ENCODE measurements around the gene ABCD1. TPM values are rescaled to one million over a fixed set of nuclear protein-coding genes. Genes with fewer than 3 reads are reported as not detected.

Gene ABCD1
- total RNA-seq, 1 experiment from 2014 or later = 14.4 TPM

DNA sequence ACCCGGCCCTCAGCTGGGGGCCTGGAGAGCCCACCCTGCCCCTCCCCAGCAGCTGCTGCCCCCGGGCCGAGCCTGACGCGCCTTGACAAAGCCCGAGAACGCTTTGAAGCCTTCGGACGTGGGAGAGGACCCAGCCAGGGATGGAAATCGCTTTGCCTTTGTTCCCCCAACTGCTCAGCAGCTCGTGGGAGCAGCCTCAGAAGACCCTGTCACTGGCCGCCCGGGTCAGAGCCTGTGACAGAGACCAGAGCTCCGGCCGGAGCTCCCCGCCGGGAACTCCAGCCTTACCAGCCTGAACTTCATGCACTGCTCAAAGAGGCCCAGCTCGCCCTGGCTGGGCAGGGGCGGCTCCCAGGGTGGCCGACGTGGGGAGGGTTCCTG, 39.5 kb upstream of the ABCD1 start:
- H3K36me3 Mint-ChIP-seq (ENCODE audit: insufficient read depth, unreplicated experiment) = peaks cover 19% of the 10 kb centered on the region
- DNase-seq = no peak
- TF ChIP-seq, protein P1, sequence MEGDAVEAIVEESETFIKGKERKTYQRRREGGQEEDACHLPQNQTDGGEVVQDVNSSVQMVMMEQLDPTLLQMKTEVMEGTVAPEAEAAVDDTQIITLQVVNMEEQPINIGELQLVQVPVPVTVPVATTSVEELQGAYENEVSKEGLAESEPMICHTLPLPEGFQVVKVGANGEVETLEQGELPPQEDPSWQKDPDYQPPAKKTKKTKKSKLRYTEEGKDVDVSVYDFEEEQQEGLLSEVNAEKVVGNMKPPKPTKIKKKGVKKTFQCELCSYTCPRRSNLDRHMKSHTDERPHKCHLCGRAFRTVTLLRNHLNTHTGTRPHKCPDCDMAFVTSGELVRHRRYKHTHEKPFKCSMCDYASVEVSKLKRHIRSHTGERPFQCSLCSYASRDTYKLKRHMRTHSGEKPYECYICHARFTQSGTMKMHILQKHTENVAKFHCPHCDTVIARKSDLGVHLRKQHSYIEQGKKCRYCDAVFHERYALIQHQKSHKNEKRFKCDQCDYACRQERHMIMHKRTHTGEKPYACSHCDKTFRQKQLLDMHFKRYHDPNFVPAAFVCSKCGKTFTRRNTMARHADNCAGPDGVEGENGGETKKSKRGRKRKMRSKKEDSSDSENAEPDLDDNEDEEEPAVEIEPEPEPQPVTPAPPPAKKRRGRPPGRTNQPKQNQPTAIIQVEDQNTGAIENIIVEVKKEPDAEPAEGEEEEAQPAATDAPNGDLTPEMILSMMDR (IDR thresholded peaks at IDR 0.05; ENCODE audit: unreplicated experiment) = no peak
- BruUV-seq (replicated peaks) = no TSS peak
- CTCF ChIA-PET = interaction anchor here (0.7 kb wide), 1 partner anchor 11 kb away, joined by 4 read pairs; no protein-coding TSS in a partner anchor
- no peaks in the 10 kb centered on the region for H3K4me1 Mint-ChIP-seq (ENCODE audit: low read depth, unreplicated experiment)
- peaks cover 21% of the 10 kb centered on the region for H3K27me3 Mint-ChIP-seq (ENCODE audit: unreplicated experiment)
- H3K9me3 Mint-ChIP-seq (ENCODE audit: low read depth, unreplicated experiment) = no peaks in the 10 kb centered on the region
- H3K27ac Mint-ChIP-seq (ENCODE audit: unreplicated experiment) = no peak overlapping the region
- intact Hi-C loops (cut with micrococcal nuclease; ENCODE audit: unreplicated experiment) = no loop called here
- no peak overlapping the region for H3K4me3 Mint-ChIP-seq (ENCODE audit: low read depth, unreplicated experiment)

DNA sequence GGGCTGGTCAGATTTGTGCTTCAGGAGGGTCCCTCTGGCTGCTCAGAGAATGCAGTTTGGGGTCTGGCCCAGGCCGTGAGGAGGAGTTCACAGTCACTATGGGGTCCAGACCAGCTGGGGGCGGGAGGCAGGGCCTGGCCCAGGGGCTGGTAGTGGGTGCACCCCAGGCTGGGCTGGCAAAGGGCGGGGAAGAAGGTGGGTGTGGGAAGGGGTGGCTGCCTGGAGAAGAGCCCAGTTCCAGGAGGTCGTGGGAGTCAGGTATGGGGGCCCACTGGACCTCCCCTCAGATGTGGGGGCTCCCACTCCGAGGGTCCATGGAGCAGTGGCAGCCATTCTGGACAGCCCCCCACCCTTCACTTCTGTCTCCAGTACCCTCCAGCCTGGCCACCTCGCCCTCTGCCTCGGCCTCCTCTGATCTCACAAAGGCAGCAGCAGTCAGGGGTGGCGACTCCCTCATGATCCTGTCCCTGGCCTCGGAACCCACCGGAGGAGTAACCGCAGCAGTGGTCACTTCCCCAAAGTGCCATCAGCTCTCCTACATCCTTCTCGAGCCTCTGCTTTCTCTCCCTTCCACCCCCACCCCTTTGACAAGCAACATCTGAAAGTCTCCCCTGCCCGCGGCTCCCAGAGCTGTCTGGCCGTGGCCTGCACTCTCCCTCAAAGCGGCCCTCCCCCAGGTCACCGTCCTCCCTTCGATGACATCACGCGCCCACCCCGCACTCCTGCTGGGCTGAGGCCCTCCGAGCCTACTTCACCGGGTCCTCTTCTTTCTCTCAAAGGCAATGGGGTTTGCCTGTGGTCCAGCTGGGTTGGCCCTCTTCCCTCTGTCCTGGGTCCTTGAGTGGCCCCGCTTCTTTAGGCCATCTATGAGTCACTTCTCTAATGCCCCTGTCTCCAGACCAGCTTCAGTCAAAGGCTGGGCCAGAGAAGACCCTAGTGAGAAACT, 38.6 kb upstream of the ABCD1 start:
- no TSS peak for BruUV-seq (replicated peaks)
- TF ChIP-seq, protein P1 (IDR thresholded peaks at IDR 0.05; ENCODE audit: unreplicated experiment) = no peak
- H3K27ac Mint-ChIP-seq (ENCODE audit: unreplicated experiment) = no peak overlapping the region
- intact Hi-C loops (cut with micrococcal nuclease; ENCODE audit: unreplicated experiment) = no loop called here
- no peaks in the 10 kb centered on the region for H3K9me3 Mint-ChIP-seq (ENCODE audit: low read depth, unreplicated experiment)
- H3K4me1 Mint-ChIP-seq (ENCODE audit: low read depth, unreplicated experiment) = no peaks in the 10 kb centered on the region
- DNase-seq = no peak
- CTCF ChIA-PET = interaction anchor here (1.9 kb wide), 1 partner anchor 19 kb away, joined by 7 read pairs; no protein-coding TSS in a partner anchor
- peaks cover 22% of the 10 kb centered on the region for H3K36me3 Mint-ChIP-seq (ENCODE audit: insufficient read depth, unreplicated experiment)
- H3K27me3 Mint-ChIP-seq (ENCODE audit: unreplicated experiment) = peaks cover 14% of the 10 kb centered on the region
- no peak overlapping the region for H3K4me3 Mint-ChIP-seq (ENCODE audit: low read depth, unreplicated experiment)

DNA sequence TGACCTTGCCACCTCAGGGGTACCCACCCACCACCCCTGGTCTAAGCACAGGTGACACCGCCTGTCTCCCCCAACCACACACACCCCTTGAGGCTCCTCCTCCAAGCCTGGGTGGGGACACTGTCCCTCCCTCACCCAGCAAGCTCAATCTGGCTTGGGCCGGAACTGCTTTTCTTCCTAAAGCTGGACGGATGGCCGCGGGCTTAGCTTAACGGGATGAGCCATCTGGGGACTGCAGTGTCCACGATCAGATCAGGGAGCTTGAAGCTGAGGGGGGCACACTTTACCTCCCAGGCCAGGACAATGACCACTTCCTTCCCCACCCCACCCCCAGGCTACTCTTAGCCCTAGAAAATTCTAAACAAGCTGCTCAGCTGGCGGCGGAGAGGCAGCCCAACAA, 37.9 kb upstream of the ABCD1 start:
- H3K4me3 Mint-ChIP-seq (ENCODE audit: low read depth, unreplicated experiment) = no peak overlapping the region
- peaks cover 14% of the 10 kb centered on the region for H3K27me3 Mint-ChIP-seq (ENCODE audit: unreplicated experiment)
- no peak overlapping the region for H3K27ac Mint-ChIP-seq (ENCODE audit: unreplicated experiment)
- H3K36me3 Mint-ChIP-seq (ENCODE audit: insufficient read depth, unreplicated experiment) = peaks cover 22% of the 10 kb centered on the region
- no peaks in the 10 kb centered on the region for H3K4me1 Mint-ChIP-seq (ENCODE audit: low read depth, unreplicated experiment)
- intact Hi-C loops (cut with micrococcal nuclease; ENCODE audit: unreplicated experiment) = no loop called here
- H3K9me3 Mint-ChIP-seq (ENCODE audit: low read depth, unreplicated experiment) = no peaks in the 10 kb centered on the region
- CTCF ChIA-PET = interaction anchor here (1.9 kb wide), 1 partner anchor 19 kb away, joined by 7 read pairs; no protein-coding TSS in a partner anchor
- BruUV-seq (replicated peaks) = no TSS peak
- TF ChIP-seq, protein P1 (IDR thresholded peaks at IDR 0.05; ENCODE audit: unreplicated experiment) = no peak
- DNase-seq = no peak

DNA sequence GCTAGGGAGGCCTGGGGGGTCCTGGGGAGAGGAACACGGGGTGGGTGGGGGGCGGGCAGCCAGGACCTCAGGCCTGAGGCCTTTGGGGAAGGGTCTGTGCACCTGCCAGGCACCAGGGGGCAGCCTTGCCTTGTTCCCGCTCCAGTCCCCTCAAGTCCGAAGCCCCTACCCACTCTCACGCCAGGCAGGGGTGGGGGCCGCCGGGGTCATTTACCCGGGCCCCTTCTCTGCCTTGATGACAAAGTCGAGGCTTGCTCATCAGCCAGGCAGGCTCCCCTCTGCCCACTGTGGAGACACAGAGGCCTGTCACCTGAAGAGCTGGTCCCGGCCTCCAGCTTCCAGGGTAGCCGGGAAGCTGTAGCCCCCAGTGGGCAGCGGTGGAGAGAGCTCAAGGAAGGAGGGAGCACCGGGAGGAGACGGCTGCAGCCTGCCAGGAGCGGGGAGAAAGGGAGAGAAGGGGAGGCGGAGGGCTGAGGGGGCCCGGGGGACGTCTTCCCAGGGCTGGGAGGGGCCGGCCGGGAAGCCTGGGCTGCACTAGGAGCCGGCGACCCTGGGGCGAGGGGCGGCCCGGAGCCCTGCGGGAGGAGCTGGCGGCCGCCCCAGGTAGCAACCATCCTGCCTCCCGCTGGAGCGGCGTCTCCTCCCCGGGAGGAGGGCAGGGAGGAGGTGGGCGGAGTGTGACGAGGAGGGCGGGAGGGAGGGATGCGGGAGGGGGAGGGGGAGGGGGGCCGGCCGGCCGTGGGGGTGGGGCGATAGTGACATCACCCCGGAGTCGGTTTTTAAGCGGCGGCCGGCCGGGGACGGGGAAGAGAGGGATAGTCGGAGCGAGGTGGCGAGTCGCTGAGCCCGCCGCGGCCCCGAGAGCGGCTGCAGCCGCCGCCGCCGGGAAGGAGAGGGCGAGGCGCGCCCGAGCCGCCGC, 37.3 kb upstream of the ABCD1 start, which contains the start of gene SLC6A8:
SLC6A8 (plus strand) TSS at position 806 of the 919 bp plus-strand sequence. CDS start 649 bp downstream, outside the sequence.
- no peaks in the 10 kb centered on the region for H3K4me1 Mint-ChIP-seq (ENCODE audit: low read depth, unreplicated experiment)
- intact Hi-C loops (cut with micrococcal nuclease; ENCODE audit: unreplicated experiment) = no loop called here
- H3K4me3 Mint-ChIP-seq (ENCODE audit: low read depth, unreplicated experiment) = peak within 1 kb of the TSS; percentile 63
- CTCF ChIA-PET = interaction anchor here (1.9 kb wide), 1 partner anchor 20 kb away, joined by 7 read pairs; no protein-coding TSS in a partner anchor
- peak within 1 kb of the TSS; percentile 50 for H3K27ac Mint-ChIP-seq (ENCODE audit: unreplicated experiment)
- TF ChIP-seq, protein P1 (IDR thresholded peaks at IDR 0.05; ENCODE audit: unreplicated experiment) = no peak
- H3K9me3 Mint-ChIP-seq (ENCODE audit: low read depth, unreplicated experiment) = no peaks in the 10 kb centered on the region
- H3K36me3 Mint-ChIP-seq (ENCODE audit: insufficient read depth, unreplicated experiment) = peaks cover 26% of the 10 kb centered on the region
- H3K27me3 Mint-ChIP-seq (ENCODE audit: unreplicated experiment) = peaks cover 14% of the 10 kb centered on the region
- DNase-seq = peak; percentile 69
- BruUV-seq (replicated peaks) = no TSS peak

Measured in Calu3 (cell line).